K562 (cell line): Measurements from ENCODE around the gene JAKMIP1. TPM values are rescaled to one million over a fixed set of nuclear protein-coding genes. Genes with fewer than 3 reads are reported as not detected.
A peak's percentile ranks its signal among the peaks of the same experiment; 100 is the strongest.
"Not testable (repeated sequence)": the region's sequence is repeated elsewhere in the genome, so short reads cannot be mapped to it uniquely, and the experiment has no call there.

Source experiments
- ATAC-seq: fragments of 200-7000 bp; cut with Tn5 transposase; 3 replicates; pipeline ENCODE4 v1.9.1; 2020; ENCODE audit warnings: moderate library complexity
- BruUV-seq: library from RNA; stranded (reverse); fragments of 400-500 nt; replicated peaks from 2 replicates; lab custom pipeline; 2021; lab: Mats Ljungman, UMichigan
- CTCF ChIA-PET: fragments of 300-600 bp; formaldehyde crosslinking; extraction: SDS; loops from one replicate; lab custom pipeline; 2021; ENCODE audit warnings: low intra/inter-chr PET ratio; lab: Yijun Ruan, JAX
- POLR2A ChIA-PET: fragments of 300-600, 350-650 bp; sonication (Branson Sonifier 250); formaldehyde crosslinking; extraction: SDS; loops from one replicate; lab custom pipeline; 2021; ENCODE audit warnings: antibody characterized with exemption, inconsistent platforms; lab: Yijun Ruan, JAX
- DNase-seq, 4 experiments: peaks; one replicate each; pipeline versions ENCODE4 v3.0.0 to v3.0.0-alpha.2; 2011 to 2018; ENCODE audit warnings: low spot score in 3 of 4, mixed read lengths in 3 of 4; ENCODE audit errors: extremely low read depth in 1 of 4
- FAIRE-seq: peaks from 2 replicates; lab custom pipeline; 2011; peaks lifted over from hg19 to GRCh38; lab: Jason Lieb, UNC
- H2AFZ ChIP-seq: 2 replicates; pipeline ENCODE4 v1.6.0; 2011; ENCODE audit warnings: low read depth, low read length, control low read depth, inconsistent platforms
- H3K27ac ChIP-seq: fragments of 200-600 bp; 3 replicates; pipeline ENCODE4 v1.8.0; 2011; ENCODE audit warnings: low read depth, mild to moderate bottlenecking, control low read depth, inconsistent platforms, low read length, moderate library complexity, mixed read lengths; ENCODE audit errors: extremely low read depth
- H3K27me3 ChIP-seq, 2 experiments: fragments of 300-600 bp in 1 of 2; 2 replicates in 1 of 2; 3 replicates in 1 of 2; pipeline versions ENCODE4 v1.6.0 to v1.8.0; 2011; ENCODE audit warnings: inconsistent platforms in 2 of 2, low read length in 2 of 2, mild to moderate bottlenecking in 1 of 2, mixed read lengths in 1 of 2, moderate library complexity in 1 of 2; ENCODE audit not compliant: control insufficient read depth in 2 of 2, insufficient read depth in 2 of 2
- H3K36me3 ChIP-seq: fragments of 300-600 bp; 3 replicates; pipeline ENCODE4 v1.8.0; 2011; ENCODE audit warnings: mild to moderate bottlenecking, low read length, inconsistent platforms; ENCODE audit not compliant: control insufficient read depth, insufficient read depth
- H3K4me1 ChIP-seq, 2 experiments: fragments of 200-600 bp in 1 of 2; replicated peaks in 1 of 2; 2 replicates in 1 of 2; 3 replicates in 1 of 2; pipeline versions ENCODE4 v1.5.1 to v1.8.0; 2011; ENCODE audit warnings: inconsistent platforms in 2 of 2, low read length in 2 of 2, mild to moderate bottlenecking in 1 of 2, mixed read lengths in 1 of 2, moderate library complexity in 1 of 2; ENCODE audit not compliant: control insufficient read depth in 2 of 2, insufficient read depth in 2 of 2
- H3K4me2 ChIP-seq: 2 replicates; pipeline ENCODE4 v1.6.1; 2011; ENCODE audit warnings: low read length, control low read depth, inconsistent platforms, mixed read lengths; ENCODE audit not compliant: insufficient read depth
- H3K4me3 ChIP-seq: fragments of 200-600 bp; sonication (generic), shearing (Covaris generic); 2 replicates; pipeline ENCODE4 v1.5.1; 2016; ENCODE audit warnings: control low read depth, inconsistent platforms
- H3K79me2 ChIP-seq: fragments of 200-600 bp; 3 replicates; pipeline ENCODE4 v1.8.0; 2011; ENCODE audit warnings: low read length, inconsistent platforms; ENCODE audit not compliant: control insufficient read depth, insufficient read depth
- H3K9ac ChIP-seq, 2 experiments: 2 replicates each; pipeline versions ENCODE4 v1.6.0 to v1.6.1; 2011; ENCODE audit warnings: low read depth in 2 of 2, low read length in 2 of 2, control low read depth in 1 of 2, inconsistent platforms in 1 of 2, mild to moderate bottlenecking in 1 of 2, mixed read lengths in 1 of 2; ENCODE audit not compliant: insufficient read depth in 1 of 2
- H3K9me1 ChIP-seq: one replicate; pipeline ENCODE4 v1.6.0; 2011; ENCODE audit warnings: inconsistent platforms, mild to moderate bottlenecking, low read length, moderate library complexity; ENCODE audit not compliant: control insufficient read depth, insufficient read depth
- H3K9me3 ChIP-seq: replicated peaks from 2 replicates; pipeline ENCODE4 v1.5.1; 2011; ENCODE audit warnings: low read depth, low read length, inconsistent platforms; ENCODE audit not compliant: control insufficient read depth, insufficient read depth
- H4K20me1 ChIP-seq: replicated peaks from 2 replicates; pipeline ENCODE4 v1.6.1; 2011; ENCODE audit warnings: low read length, inconsistent platforms, mixed read lengths; ENCODE audit not compliant: control insufficient read depth, insufficient read depth
- PHB2 ChIP-seq: fragments of 450-650 bp; IDR thresholded peaks from 2 replicates; pipeline ENCODE4 v1.6.1; 2017; ENCODE audit warnings: low read depth
- ZFP36 ChIP-seq: fragments of 150-350 bp; IDR thresholded peaks from 2 replicates; pipeline ENCODE4 v1.6.1; 2018; ENCODE audit warnings: low read length, low read depth; ENCODE audit not compliant: partially characterized antibody
- whole genome bisulfite sequencing: fragments of 100-300 bp; shearing (Covaris generic); methylation state at CpG from one replicate; pipeline ENCODE4 v1.1.6; 2016; ENCODE audit warnings: low coverage, mixed read lengths; ENCODE audit not compliant: insufficient coverage; ENCODE audit errors: missing lambda C conversion rate; 5-methylcytosine and 5-hydroxymethylcytosine counted together
- in situ Hi-C: fragments of 300-500 bp; cut with MboI; formaldehyde crosslinking; loops from 4 replicates; pipeline ENCODE4 v1.15.0; 2018; ENCODE audit warnings: inconsistent platforms, mixed read lengths
- intact Hi-C: fragments of 100-400 bp; cut with micrococcal nuclease; formaldehyde crosslinking; loops from 2 replicates; pipeline ENCODE4 v1.14.2; 2022
- polyA plus RNA-seq, 8 experiments: library from polyadenylated mRNA; depleted of rRNA in 4 of 8; stranded (reverse) in 5 of 8; unstranded in 3 of 8; fragments of >200 nt; fragmentation: Nextera tagmentation in 2 of 8; fragmentation: Illumina TruSeq in 1 of 8; extraction: Ambion mirVana in 2 of 8; extraction: Trizol in 1 of 8; gene quantifications; 2 replicates each; pipeline versions ENCODE4 v1.2.1 to v1.2.3, GENCODE V29; 2011 to 2014; ENCODE audit warnings: inconsistent platforms in 1 of 8, missing spikeins in 1 of 8
- total RNA-seq, 7 experiments: library from RNA; depleted of rRNA in 6 of 7; stranded (reverse); fragments of >200 nt in 6 of 7; fragmentation: Illumina TruSeq in 2 of 7; extraction: Trizol in 2 of 7; gene quantifications; 2 replicates each; pipeline versions ENCODE4 v1.2.1 to v1.2.3, GENCODE V29; 2011 to 2021; ENCODE audit warnings: low replicate concordance in 1 of 7

Gene JAKMIP1
- total and polyA plus RNA-seq, 9 of the 15 experiments (the other 6 are each of a cell fraction or from before 2014, with no cell fraction given): not detected

DNA sequence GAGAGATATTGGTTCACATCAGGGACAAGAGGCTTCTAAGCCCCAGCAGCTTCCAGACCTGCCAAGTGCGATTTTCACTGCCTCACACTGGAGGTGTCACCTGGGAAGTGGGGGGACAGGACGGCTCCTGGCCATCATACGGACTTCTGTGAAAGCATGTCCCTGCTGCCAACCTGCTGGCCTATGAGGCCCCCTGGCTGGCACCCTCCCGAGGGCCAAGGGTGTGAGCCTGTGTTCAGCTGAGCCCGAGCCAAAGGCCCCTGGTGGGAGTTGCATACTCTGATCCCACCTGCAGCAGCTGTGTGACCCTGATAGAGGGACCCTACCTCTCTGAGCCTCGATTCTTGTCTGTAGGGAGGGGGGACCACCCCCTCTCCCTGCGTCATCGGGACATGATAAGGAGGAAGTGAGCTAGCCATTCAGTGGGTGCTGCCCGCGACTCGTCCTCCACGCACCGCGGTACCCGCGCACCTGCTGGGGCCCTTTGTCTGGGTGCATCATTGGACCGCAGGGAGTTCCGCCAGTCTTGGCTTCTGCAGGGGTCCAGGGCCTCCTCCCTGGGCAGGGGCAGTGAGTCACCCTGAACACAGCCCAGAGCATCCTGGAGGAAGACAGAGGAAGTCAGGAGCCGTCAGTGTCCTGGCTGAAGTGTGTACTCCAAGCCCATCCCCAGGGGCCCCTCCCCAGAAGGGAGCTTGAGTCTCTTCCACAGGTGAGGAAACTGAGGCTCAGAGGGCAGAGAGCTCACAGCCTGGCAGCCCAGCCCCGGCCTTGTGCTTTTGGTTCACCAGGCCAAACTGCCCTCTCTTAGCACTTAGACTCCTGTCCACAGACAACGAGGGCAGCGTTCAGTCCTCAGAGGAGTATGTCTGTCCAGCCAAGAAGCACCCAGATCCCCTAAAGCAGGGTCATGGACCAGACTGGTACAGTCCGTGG is 206.2 kb downstream of the JAKMIP1 start:
- intact Hi-C loops: no loop called here
- peaks cover 0 to 10% of the 10 kb centered on the region in 2 experiments; a peak in 2 of 5 replicates for H3K27me3 ChIP-seq
- H3K9me1 ChIP-seq: no peaks in the 10 kb centered on the region
- H3K9ac ChIP-seq: no peak overlapping the region
- no peak overlapping the region for H3K4me2 ChIP-seq
- in situ Hi-C loops: no loop called here
- H3K27ac ChIP-seq: no peak overlapping the region
- no peaks in the 10 kb centered on the region for H3K36me3 ChIP-seq
- H3K79me2 ChIP-seq: no peaks in the 10 kb centered on the region
- no peaks in the 10 kb centered on the region; the same call in 1 of the 2 replicates for H4K20me1 ChIP-seq
- POLR2A ChIA-PET: no interaction called here
- BruUV-seq: no TSS peak
- no peak for DNase-seq
- no peak for ATAC-seq
- CTCF ChIA-PET: no interaction called here
- no peak for FAIRE-seq
- TF ChIP-seq PHB2: no peak
- TF ChIP-seq ZFP36: peak; percentile 17
- no peak overlapping the region for H2AFZ ChIP-seq
- under 1% methylated on average over 23 of the region's 23 CpGs for WGBS
- H3K4me1 ChIP-seq: no peaks in the 10 kb centered on the region
- no peak overlapping the region for H3K4me3 ChIP-seq
- H3K9me3 ChIP-seq: no peaks in the 10 kb centered on the region

DNA sequence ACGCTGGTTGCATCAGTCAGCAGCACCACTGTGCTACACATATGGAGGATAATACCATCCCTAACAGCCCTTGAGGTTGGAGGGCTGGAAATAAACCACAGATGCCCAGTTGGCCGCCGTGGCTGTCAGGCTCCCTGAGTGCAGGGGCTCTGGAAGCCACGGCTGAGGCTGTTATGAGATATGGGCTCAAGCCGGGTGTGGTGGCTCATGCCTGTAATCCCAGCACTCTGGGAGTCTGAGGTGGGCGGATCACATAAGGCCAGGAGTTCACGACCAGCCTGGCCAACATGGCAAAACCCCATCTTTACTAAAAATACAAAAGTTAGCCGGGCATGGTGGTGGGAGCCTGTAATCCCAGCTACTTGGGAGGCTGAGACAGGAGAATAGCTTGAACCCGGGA is 207.0 kb downstream of the JAKMIP1 start:
- H3K4me2 ChIP-seq, H3K4me3 ChIP-seq, H3K9me3 ChIP-seq, BruUV-seq, H3K9me1 ChIP-seq, ATAC-seq, H3K36me3 ChIP-seq, intact Hi-C loops, DNase-seq, in situ Hi-C loops, H3K4me1 ChIP-seq, H2AFZ ChIP-seq, H3K79me2 ChIP-seq, CTCF ChIA-PET, H3K9ac ChIP-seq, FAIRE-seq, H3K27ac ChIP-seq, H4K20me1 ChIP-seq: not testable (repeated sequence)
- WGBS: 0% methylated on average over 9 of the region's 9 CpGs
- POLR2A ChIA-PET: interaction anchor here (0.6 to 1.0 kb wide), 2 partner anchors 10 to 77 kb away, joined by 3 read pairs; no protein-coding TSS in a partner anchor
- H3K27me3 ChIP-seq: peaks cover 0 to 10% of the 10 kb centered on the region in 2 experiments; a peak in 2 of 5 replicates
